Measurements from ENCODE around the gene XIAP. TPM values are rescaled to one million over a fixed set of nuclear protein-coding genes. Genes with fewer than 3 reads are reported as not detected.
"Not testable (repeated sequence)": the region's sequence is repeated elsewhere in the genome, so short reads cannot be mapped to it uniquely, and the experiment has no call there.

The XIAP gene
- total RNA-seq: 34.6 TPM

DNA sequence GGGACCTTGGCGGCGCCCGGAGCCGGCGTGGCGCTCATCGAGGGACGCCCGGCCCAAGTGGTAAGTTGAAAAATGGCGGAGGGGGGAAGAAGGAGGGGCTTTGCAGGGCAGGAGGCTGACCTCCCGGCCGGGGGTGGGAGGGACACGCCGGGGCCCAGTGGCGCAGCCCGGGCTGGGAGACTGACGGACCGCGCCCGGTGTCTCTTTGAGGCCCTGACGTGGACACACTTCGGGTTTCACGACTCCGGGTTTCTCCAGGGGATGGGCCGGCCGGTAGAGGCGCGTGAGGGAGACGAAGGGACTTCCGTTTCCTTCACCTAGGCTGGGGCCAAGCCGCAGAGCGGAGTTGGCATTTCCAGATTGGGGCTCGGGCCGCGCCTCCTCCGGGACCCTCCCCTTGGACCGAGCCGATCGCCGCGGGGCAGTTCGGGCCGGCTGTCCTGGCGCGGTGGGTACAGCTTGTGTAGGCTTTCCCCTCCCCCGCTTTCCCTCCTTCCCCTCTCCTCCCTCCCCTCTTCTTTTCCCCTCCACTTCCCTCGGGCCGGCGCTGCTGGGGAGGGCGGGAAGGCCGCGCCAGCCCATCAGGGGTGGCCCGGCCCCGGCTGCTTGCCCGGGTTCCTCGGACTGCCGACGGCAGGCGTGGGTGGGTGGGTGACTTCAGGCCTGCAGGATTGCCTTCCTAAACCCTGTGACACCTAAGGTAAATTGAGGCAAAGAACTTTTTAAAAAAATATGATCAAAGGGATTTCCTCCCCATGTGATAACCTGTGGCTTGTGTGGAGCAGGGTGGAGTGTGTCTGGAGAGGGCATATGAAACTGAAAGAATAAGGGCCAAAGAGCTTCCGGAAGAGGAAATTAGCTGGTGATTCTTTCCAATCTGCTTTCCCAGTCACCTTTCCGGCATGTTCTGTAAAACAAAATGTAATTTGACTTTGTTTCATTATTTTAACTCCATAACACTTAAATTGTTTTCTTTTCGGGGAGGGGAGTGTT is at the start of gene XIAP:
TSS of gene XIAP (plus strand) at position 208 of the 993 bp plus-strand sequence. CDS start 25,610 bp downstream, outside the sequence.
- peak; percentile 75 for DNase-seq

- DNase-seq: no peak
Measured at GRCh38 chrX:123814343-123814742, 45.5 kb upstream of the XIAP start.

DNA sequence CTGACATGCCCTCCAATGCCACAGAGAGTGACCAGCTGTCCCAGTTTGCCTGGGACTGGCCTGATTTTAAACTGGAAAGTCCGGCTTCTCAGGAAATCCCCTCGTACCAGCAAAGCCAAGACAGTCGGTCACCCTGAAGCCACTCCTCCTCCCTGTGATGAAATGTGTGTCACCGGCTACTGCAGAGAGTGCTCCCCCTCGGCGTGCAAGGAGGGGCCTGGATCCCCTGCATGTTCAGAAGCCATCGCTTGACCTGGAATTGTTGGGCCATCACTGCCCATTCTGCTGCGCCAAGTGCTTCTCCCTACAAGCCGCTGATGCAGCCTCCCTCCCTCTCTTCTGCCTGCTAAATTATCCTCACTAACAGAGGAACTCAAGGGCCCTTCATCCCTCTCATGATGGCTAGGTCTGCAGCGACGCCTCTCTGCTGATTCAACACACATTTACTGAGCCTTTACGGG is 44.9 kb upstream of the XIAP start:
- not testable (repeated sequence) for DNase-seq

GRCh38 chrX:123817288-123817894 is 42.5 kb upstream of the XIAP start:
- DNase-seq: no peak

DNA sequence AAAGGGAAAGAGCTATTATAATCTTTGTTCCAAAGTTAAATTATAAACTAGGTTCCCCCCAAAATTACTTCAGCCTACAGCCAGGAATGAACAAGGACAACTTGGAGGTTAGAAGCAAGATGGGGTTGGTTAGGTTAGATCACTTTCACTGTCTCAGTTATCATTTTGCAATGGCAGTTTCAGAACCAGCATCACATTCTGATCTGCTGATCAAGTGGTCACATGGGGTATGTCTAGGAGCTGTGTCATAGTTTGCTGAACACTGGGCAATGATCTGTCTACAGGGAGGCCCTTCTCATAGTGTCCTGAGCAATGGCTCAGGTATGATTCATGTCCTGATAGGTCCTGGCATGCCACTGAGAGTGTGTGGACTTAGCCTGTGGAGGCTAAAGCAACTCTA is 41.6 kb upstream of the XIAP start:
- DNase-seq: no peak

DNA sequence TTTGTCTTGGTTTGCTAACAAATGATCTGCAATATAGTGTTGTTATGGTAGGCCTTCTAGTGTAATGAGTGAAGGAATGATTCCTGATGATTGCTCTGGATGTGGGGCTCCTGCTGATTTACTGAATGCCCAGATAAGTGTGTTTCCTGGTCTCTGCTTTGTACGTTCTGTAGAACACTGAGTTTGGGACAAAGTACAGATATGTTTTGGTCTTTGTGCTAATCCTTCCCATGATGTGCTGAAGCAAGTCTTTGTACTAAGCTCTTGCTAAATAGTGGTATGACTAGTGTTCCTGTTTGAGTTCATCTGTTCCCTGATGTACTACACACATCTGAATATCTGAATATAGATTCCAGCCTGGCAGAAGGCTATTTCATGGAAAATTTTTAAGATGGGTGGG is 36.9 kb upstream of the XIAP start:
- DNase-seq: no peak

DNA sequence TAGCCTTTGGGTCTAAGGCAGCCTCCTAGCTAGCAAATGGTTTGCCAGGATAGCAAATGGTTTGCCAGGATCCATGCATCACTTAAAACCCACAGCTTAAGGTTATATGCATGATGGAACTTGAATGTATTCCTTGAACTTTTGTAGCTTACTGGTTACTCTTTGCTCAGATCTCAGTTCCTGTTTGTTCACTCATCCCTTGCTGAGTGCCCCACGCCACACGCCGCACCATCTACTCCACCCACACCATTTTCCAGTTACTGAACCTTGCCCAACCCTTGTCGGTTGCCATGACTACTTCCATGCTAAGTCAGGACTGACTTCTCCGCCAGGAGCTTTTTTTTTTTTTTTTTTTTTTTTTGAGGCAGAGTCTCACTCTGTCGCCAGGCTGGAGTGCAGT is 29.5 kb upstream of the XIAP start:
- DNase-seq: no peak

GRCh38 chrX:123833387-123833786 is 26.5 kb upstream of the XIAP start:
- no peak for DNase-seq

- no peak for DNase-seq
Measured at GRCh38 chrX:123834116-123834515, 25.7 kb upstream of the XIAP start.

DNA sequence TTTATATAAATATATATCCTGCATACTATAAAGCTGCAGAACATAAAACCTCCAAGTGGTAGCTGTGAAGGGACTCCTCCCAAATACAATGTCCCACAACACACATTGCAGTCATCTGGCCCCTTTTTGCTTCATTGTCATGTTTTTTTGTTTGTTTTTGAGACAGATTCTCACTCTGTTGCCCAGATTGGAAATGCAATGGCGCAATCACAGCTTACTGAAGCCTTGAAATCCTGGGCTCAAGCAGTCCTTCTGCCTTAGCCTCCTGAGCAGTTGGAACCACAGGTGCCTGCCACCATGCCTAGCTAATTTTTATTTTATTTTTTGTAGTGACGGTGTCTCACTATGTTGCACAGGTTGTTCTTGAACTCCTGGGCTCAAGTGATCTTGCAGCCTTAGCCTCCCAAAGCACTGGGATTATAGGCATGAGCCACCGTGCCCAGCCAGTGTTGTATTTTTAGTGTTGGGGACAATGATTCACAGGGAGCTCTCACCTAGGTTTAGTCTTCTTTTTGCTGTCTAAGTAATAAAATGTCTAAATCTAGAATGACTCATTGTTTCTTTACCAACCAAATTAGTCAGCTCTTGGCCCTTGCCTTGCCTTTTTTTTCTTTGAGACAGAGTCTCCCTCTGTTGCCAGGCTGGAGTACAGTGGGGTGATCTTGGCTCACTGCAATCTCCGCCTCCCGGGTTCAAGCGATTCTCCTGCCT is 24.0 kb upstream of the XIAP start:
- DNase-seq: peak; percentile 45

- not testable (repeated sequence) for DNase-seq
Measured at GRCh38 chrX:123845129-123845528, 14.7 kb upstream of the XIAP start.

DNA sequence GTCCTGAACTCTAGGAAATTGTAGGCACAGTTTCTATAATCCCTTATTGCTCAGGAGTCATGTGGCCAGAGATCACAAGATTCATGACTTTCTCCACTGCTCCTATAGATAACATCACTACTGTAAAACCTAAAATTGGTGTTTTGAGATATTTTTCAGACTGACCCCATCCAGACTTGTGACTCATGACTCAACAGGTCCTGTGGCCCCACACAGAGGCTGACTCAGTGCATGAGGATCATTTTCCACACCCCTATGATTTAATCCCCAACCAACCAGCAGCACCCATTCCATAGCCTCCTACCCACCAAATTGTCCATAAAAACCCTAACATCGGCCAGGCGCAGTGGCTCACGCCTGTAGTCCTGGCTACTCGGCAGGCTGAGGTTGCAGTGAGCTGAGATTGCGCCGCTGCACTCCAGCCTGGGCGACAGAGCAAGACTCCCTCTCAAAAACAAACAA is 13.2 kb upstream of the XIAP start:
- no peak for DNase-seq

DNA sequence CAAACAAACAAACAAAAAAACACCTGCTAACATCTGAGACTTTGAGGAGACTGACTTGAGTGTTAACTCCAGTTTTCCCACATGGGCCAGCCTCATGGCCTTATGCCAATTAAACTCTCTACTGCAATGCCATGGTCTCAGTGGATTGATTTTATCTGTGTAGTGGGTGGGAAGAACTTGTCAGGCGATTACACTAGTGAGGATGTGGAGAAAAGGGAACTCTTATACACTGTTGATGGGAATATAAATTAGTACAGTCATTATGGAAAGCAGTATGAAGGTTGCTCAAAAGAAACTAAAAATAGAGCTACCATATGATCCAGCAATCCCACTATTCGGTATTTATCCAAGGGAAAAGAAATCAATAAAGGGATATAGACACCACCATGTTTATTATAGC is 12.8 kb upstream of the XIAP start:
- no peak for DNase-seq

DNA sequence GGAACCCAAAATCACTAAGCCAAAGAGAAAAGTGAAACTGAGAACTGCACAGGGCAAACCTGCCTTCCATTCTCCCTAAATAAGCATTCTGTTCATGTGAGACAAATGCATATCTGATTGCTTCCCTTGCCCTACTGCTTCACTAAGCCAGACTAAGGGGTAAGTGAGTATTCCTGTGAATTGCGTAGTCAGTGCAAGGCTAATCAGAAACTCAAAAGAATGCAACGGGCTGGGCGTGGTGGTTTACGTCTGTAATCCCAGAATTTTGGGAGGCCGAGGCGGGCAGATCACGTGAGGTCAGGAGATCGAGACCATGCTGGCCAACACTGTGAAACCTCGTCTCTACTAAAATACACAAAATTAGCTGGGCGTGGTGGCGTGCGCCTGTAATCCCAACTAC is 10.8 kb upstream of the XIAP start:
- no peak for DNase-seq

- not testable (repeated sequence) for DNase-seq
Measured at GRCh38 chrX:123849906-123850305, 9.9 kb upstream of the XIAP start.

GRCh38 chrX:123851079-123851478 is 8.8 kb upstream of the XIAP start:
- no peak for DNase-seq

- DNase-seq: no peak
Measured at GRCh38 chrX:123854329-123854728, 5.5 kb upstream of the XIAP start.

- DNase-seq: peak; percentile 75
Measured at GRCh38 chrX:123859409-123859845, 426 bp upstream of the XIAP start.

GRCh38 chrX:123860983-123861382 is 1.1 kb downstream of the XIAP start:
- DNase-seq: peak; percentile 3

- DNase-seq: no peak
Measured at GRCh38 chrX:123869488-123869887, 9.6 kb downstream of the XIAP start.

DNA sequence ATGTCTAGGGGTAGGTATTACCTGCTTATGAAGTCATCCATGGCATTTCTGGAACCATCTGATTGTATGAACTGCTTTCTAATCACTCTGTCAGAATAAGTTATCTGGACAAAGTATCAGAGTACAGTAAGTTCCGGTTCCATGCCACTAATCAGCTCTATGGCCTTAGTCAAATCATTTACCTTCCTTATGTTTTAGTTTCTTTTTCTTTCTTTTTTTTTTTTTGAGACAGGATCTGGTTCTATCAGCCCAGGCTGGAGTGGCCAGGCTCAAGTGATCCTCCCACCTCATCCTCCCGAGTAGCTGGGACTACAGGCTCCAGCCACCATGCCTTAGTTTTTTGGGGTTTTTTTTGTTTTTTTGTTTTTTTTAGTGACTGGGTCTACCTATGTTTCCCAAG is 11.5 kb downstream of the XIAP start:
- DNase-seq: no peak

- no peak for DNase-seq
Measured at GRCh38 chrX:123873956-123874355, 14.1 kb downstream of the XIAP start.

- no peak for DNase-seq
Measured at GRCh38 chrX:123876177-123876576, 16.3 kb downstream of the XIAP start.

Measured in skin of body (tissue), 2 donors.